Neural progenitor cell (in vitro differentiated cells): ENCODE measurements around the gene PLD5. TPM values are rescaled to one million over a fixed set of nuclear protein-coding genes. Genes with fewer than 3 reads are reported as not detected.

Experiments used
- DNase-seq: peaks from one replicate; pipeline ENCODE4 v3.0.0-alpha.2; 2016; ENCODE audit warnings: low spot score
- H2AFZ ChIP-seq: fragments of 200-600 bp; sonication (generic); replicated peaks from 2 replicates; pipeline ENCODE4 v1.6.1; 2016; ENCODE audit warnings: antibody characterized with exemption
- H3F3A ChIP-seq: fragments of 200-600 bp; sonication (generic); 2 replicates; pipeline ENCODE4 v1.6.1; 2016; ENCODE audit warnings: antibody characterized with exemption, low read depth
- H3K27ac ChIP-seq: fragments of 200-600 bp; sonication (generic); 2 replicates; pipeline ENCODE4 v1.5.1; 2016; ENCODE audit warnings: mild to moderate bottlenecking
- H3K27me3 ChIP-seq: fragments of 200-600 bp; sonication (generic); 2 replicates; pipeline ENCODE4 v1.6.1; 2016; ENCODE audit warnings: mild to moderate bottlenecking, moderate library complexity
- H3K36me3 ChIP-seq: fragments of 200-600 bp; sonication (generic); 2 replicates; pipeline ENCODE4 v1.5.1; 2016
- H3K4me1 ChIP-seq: fragments of 200-600 bp; sonication (generic); 2 replicates; pipeline ENCODE4 v1.6.1; 2016; ENCODE audit warnings: mixed run types
- H3K4me2 ChIP-seq: fragments of 200-600 bp; sonication (generic); 2 replicates; pipeline ENCODE4 v1.6.1; 2016
- H3K4me3 ChIP-seq: fragments of 200-600 bp; sonication (generic); 2 replicates; pipeline ENCODE4 v1.5.1; 2016
- H3K79me2 ChIP-seq: fragments of 200-600 bp; sonication (generic); 2 replicates; pipeline ENCODE4 v1.6.1; 2016; ENCODE audit warnings: low read depth
- H3K9ac ChIP-seq: fragments of 200-600 bp; sonication (generic); 2 replicates; pipeline ENCODE4 v1.6.1; 2016
- H3K9me3 ChIP-seq: fragments of 200-600 bp; sonication (generic); 2 replicates; pipeline ENCODE4 v1.5.1; 2016; ENCODE audit warnings: low read depth
- H4K20me1 ChIP-seq: fragments of 200-600 bp; sonication (generic); 2 replicates; pipeline ENCODE4 v1.6.1; 2016; ENCODE audit warnings: low read depth
- H3K27ac Mint-ChIP-seq: 3 replicates; pipeline ENCODE4 v1.8.0; 2021; ENCODE audit warnings: mixed read lengths
- H3K27me3 Mint-ChIP-seq: 2 replicates; pipeline ENCODE4 v1.8.0; 2022; ENCODE audit warnings: low read depth, mild to moderate bottlenecking, inconsistent platforms, moderate library complexity, mixed read lengths; ENCODE audit not compliant: insufficient read depth
- H3K36me3 Mint-ChIP-seq: 3 replicates; pipeline ENCODE4 v1.8.0; 2021; ENCODE audit warnings: mixed read lengths
- H3K4me1 Mint-ChIP-seq: 3 replicates; pipeline ENCODE4 v1.8.0; 2021; ENCODE audit warnings: mixed read lengths
- H3K4me3 Mint-ChIP-seq: 3 replicates; pipeline ENCODE4 v1.8.0; 2021; ENCODE audit warnings: mild to moderate bottlenecking, moderate library complexity, mixed read lengths
- H3K9me3 Mint-ChIP-seq: 3 replicates; pipeline ENCODE4 v1.8.0; 2020; ENCODE audit warnings: mixed read lengths
- EZH2 ChIP-seq: fragments of 200-600 bp; sonication (generic); IDR thresholded peaks from 2 replicates; pipeline ENCODE4 v1.6.1; 2017; ENCODE audit warnings: antibody characterized with exemption, mild to moderate bottlenecking, moderate library complexity
- EZH2phosphoT487 ChIP-seq: fragments of 200-600 bp; sonication (generic); IDR thresholded peaks from 2 replicates; pipeline ENCODE4 v1.6.1; 2017; ENCODE audit warnings: antibody characterized with exemption
- total RNA-seq: library from RNA; depleted of rRNA; stranded (reverse); fragments of >200 nt; gene quantifications from 2 replicates; pipeline ENCODE4 v1.2.3, GENCODE V29; 2015; ENCODE audit warnings: low replicate concordance
- TF ChIP-seq, protein P1 (sequence below): fragments of 200-600 bp; sonication (generic); IDR thresholded peaks from 2 replicates; pipeline ENCODE4 v1.5.1; 2017; ENCODE audit warnings: antibody characterized with exemption, mild to moderate bottlenecking

PLD5 gene
- total RNA-seq, 1 donor from 2014 or later: 1.8 TPM

DNA sequence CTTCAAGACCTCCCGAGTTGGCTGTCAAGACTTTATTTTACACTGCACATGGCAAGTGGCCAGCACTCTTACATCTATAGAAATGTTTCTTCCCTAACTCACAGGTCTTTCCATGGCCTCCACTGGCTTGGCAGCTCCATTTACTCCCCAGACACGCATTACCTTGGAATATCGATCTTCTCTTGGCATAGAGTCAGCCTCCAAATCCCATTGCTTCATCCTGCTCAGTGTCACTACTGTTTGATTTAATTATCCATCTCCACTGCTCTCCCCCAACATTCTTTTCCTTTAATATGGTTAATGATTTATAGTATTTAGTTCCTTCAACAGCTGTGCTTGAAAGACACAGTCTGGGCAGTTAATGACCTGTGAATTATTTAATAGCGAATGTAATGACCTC is 284.4 kb downstream of the PLD5 start:
- no peaks in the 10 kb centered on the region for H4K20me1 ChIP-seq
- no peaks in the 10 kb centered on the region for H3K36me3 ChIP-seq
- Mint-ChIP-seq H3K9me3 (peaks cover 2% of the 10 kb centered on the region), H3K4me1 (peaks cover 21% of the 10 kb centered on the region), H3K36me3 (no peaks in the 10 kb centered on the region), H3K27ac (no peak overlapping the region), H3K4me3 (no peak overlapping the region), H3K27me3 (no peaks in the 10 kb centered on the region)
- peaks cover 18% of the 10 kb centered on the region for H3K4me1 ChIP-seq
- no peaks in the 10 kb centered on the region for H3K79me2 ChIP-seq
- no peak overlapping the region for H3K9ac ChIP-seq
- no peak overlapping the region for H3K4me2 ChIP-seq
- H3K27me3 ChIP-seq: no peaks in the 10 kb centered on the region
- no peak overlapping the region for H2AFZ ChIP-seq
- H3K27ac ChIP-seq: no peak overlapping the region
- no peak for DNase-seq
- H3F3A ChIP-seq: no peaks in the 10 kb centered on the region
- no peak overlapping the region for H3K4me3 ChIP-seq
- TF ChIP-seq, protein P1, sequence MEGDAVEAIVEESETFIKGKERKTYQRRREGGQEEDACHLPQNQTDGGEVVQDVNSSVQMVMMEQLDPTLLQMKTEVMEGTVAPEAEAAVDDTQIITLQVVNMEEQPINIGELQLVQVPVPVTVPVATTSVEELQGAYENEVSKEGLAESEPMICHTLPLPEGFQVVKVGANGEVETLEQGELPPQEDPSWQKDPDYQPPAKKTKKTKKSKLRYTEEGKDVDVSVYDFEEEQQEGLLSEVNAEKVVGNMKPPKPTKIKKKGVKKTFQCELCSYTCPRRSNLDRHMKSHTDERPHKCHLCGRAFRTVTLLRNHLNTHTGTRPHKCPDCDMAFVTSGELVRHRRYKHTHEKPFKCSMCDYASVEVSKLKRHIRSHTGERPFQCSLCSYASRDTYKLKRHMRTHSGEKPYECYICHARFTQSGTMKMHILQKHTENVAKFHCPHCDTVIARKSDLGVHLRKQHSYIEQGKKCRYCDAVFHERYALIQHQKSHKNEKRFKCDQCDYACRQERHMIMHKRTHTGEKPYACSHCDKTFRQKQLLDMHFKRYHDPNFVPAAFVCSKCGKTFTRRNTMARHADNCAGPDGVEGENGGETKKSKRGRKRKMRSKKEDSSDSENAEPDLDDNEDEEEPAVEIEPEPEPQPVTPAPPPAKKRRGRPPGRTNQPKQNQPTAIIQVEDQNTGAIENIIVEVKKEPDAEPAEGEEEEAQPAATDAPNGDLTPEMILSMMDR: no peak
- TF ChIP-seq EZH2phosphoT487 (no peak), EZH2 (no peak)
- no peaks in the 10 kb centered on the region for H3K9me3 ChIP-seq

DNA sequence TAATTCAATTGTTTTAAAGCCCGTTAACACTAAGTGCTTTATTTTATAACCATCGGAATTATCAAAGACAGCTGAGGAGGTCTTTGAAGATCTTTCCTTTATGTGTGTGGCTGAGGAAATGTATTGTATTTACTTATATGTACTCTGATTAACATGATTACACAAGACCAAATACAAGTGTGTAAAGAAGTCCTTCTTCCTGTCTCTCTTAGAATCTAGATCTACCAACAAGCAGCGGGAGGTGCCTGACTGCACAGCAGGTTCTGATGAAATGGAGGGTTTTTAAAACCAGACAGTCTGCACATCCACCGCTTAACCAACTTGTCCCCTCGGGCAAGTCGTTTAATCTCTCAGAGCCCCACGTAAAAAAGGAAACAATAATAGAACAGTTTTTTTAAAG is 285.1 kb downstream of the PLD5 start:
- Histone ChIP-seq H3K36me3 (no peaks in the 10 kb centered on the region), H3K27ac (no peak overlapping the region), H3F3A (no peaks in the 10 kb centered on the region), H3K4me1 (peaks cover 11% of the 10 kb centered on the region), H3K79me2 (no peaks in the 10 kb centered on the region), H3K4me2 (no peak overlapping the region), H3K4me3 (no peak overlapping the region), H3K9ac (no peak overlapping the region), H3K27me3 (no peaks in the 10 kb centered on the region), H3K9me3 (no peaks in the 10 kb centered on the region), H2AFZ (no peak overlapping the region), H4K20me1 (no peaks in the 10 kb centered on the region)
- H3K36me3 Mint-ChIP-seq: no peaks in the 10 kb centered on the region
- H3K4me3 Mint-ChIP-seq: no peak overlapping the region
- peaks cover 14% of the 10 kb centered on the region for H3K4me1 Mint-ChIP-seq
- H3K9me3 Mint-ChIP-seq: peaks cover 2% of the 10 kb centered on the region
- H3K27ac Mint-ChIP-seq: no peak overlapping the region
- TF ChIP-seq, protein P1: no peak
- TF ChIP-seq EZH2phosphoT487: no peak
- TF ChIP-seq EZH2: no peak
- DNase-seq: no peak
- H3K27me3 Mint-ChIP-seq: no peaks in the 10 kb centered on the region

DNA sequence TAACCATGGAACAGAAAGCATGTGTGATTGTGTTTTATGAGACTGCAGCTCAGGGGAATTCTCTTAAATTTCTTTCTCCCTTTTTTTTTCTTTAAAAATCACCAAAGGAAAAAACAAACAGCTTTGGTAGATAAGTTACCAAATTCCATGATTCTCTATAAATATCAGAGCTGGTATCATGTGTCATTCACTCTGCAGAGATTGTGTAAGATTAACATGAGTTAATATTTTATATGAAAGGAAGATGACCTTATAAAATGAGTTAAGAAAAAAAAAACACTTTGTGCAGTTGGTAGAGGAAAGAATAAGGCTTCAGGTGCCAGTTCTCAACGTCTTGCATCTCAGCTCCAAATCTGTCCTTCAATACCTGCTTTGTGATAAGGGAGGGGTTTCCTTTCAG is 287.4 kb downstream of the PLD5 start:
- no peak overlapping the region for H3K4me2 ChIP-seq
- H3K27me3 Mint-ChIP-seq: peaks cover 2% of the 10 kb centered on the region
- peaks cover 2% of the 10 kb centered on the region for H3K9me3 Mint-ChIP-seq
- H3K9me3 ChIP-seq: no peaks in the 10 kb centered on the region
- H3K4me1 ChIP-seq: peaks cover 10% of the 10 kb centered on the region
- no peak for DNase-seq
- H3K4me3 Mint-ChIP-seq: no peak overlapping the region
- H3K36me3 ChIP-seq: no peaks in the 10 kb centered on the region
- no peak overlapping the region for H3K27ac Mint-ChIP-seq
- TF ChIP-seq EZH2phosphoT487: no peak
- no peak for TF ChIP-seq EZH2
- H4K20me1 ChIP-seq: no peaks in the 10 kb centered on the region
- H3K79me2 ChIP-seq: no peaks in the 10 kb centered on the region
- H3K36me3 Mint-ChIP-seq: no peaks in the 10 kb centered on the region
- no peak overlapping the region for H3K4me3 ChIP-seq
- H3K27ac ChIP-seq: no peak overlapping the region
- H2AFZ ChIP-seq: no peak overlapping the region
- H3K27me3 ChIP-seq: no peaks in the 10 kb centered on the region
- peaks cover 13% of the 10 kb centered on the region for H3K4me1 Mint-ChIP-seq
- no peak overlapping the region for H3K9ac ChIP-seq
- no peaks in the 10 kb centered on the region for H3F3A ChIP-seq

DNA sequence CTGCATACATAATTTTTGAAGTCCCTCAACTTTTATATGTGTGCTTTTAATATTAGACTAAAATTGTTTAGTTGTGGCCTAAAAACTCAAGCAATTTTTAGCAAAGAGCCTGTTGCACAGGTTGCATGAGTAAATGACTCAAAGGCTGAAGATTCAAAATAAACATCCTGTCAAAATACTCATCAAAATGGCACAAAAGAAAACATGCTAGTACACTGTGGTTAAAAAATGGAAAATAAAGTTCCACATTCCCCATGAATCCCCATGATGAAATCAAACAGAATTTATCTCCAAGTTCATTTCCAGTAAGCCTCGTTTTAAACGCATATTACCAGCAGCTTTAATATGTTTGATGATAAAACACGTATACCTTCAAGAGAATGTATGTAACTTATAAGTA is 295.5 kb downstream of the PLD5 start:
- no peaks in the 10 kb centered on the region for H4K20me1 ChIP-seq
- H3K36me3 ChIP-seq: no peaks in the 10 kb centered on the region
- no peak overlapping the region for H3K9ac ChIP-seq
- H3K4me3 Mint-ChIP-seq: no peak overlapping the region
- H3K4me1 ChIP-seq: peaks cover 18% of the 10 kb centered on the region
- H3K27ac ChIP-seq: no peak overlapping the region
- no peaks in the 10 kb centered on the region for H3K79me2 ChIP-seq
- no peaks in the 10 kb centered on the region for H3K27me3 ChIP-seq
- no peak for DNase-seq
- H3K4me3 ChIP-seq: no peak overlapping the region
- H3F3A ChIP-seq: no peaks in the 10 kb centered on the region
- H3K27ac Mint-ChIP-seq: no peak overlapping the region
- H3K27me3 Mint-ChIP-seq: peaks cover 2% of the 10 kb centered on the region
- H3K4me2 ChIP-seq: no peak overlapping the region
- no peaks in the 10 kb centered on the region for H3K9me3 ChIP-seq
- no peak overlapping the region for H2AFZ ChIP-seq
- H3K4me1 Mint-ChIP-seq: peaks cover 17% of the 10 kb centered on the region
- H3K9me3 Mint-ChIP-seq: no peaks in the 10 kb centered on the region
- no peaks in the 10 kb centered on the region for H3K36me3 Mint-ChIP-seq
- no peak for TF ChIP-seq EZH2phosphoT487
- TF ChIP-seq, protein P1: no peak
- no peak for TF ChIP-seq EZH2
